Measurements from ENCODE around the gene CCDC187.

DNA sequence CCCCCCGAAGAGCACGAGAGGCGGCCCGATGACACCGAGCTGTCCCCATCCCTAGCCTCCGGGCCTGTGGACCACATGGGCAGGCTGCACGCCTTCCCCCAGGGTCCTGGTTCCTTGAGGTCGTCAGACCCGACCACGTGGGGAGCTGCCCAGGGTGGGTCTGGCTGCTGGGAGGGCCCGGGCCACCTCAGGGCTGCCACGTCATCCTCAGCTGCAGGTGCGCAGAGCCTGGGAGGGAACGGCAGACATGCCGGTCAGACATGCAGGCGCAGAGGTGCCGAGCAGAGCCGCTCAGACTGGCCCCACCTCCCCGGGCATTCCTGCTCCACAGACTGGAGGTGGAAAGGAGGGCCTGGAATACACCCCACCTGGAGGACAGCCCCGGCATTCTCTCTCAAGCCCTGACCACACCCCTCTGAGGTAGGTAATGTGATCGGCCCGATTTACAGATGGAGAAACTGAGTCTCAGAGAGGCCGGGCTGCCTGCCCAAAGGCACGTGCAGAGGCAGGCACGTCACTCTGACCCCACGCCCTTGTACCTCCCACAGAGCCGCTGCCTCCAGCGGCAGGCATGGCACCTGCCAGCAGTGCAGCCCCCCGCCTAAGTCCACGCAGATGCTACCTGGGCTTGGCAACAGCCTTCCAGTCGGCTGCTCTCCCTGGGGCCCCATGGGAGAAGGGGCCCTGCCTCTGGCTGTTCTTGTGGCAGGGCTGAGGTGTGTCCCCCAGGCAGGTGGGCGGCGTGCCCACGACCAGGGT, 649 bp downstream of the CCDC187 start:
- TF ChIP-seq, protein P1, sequence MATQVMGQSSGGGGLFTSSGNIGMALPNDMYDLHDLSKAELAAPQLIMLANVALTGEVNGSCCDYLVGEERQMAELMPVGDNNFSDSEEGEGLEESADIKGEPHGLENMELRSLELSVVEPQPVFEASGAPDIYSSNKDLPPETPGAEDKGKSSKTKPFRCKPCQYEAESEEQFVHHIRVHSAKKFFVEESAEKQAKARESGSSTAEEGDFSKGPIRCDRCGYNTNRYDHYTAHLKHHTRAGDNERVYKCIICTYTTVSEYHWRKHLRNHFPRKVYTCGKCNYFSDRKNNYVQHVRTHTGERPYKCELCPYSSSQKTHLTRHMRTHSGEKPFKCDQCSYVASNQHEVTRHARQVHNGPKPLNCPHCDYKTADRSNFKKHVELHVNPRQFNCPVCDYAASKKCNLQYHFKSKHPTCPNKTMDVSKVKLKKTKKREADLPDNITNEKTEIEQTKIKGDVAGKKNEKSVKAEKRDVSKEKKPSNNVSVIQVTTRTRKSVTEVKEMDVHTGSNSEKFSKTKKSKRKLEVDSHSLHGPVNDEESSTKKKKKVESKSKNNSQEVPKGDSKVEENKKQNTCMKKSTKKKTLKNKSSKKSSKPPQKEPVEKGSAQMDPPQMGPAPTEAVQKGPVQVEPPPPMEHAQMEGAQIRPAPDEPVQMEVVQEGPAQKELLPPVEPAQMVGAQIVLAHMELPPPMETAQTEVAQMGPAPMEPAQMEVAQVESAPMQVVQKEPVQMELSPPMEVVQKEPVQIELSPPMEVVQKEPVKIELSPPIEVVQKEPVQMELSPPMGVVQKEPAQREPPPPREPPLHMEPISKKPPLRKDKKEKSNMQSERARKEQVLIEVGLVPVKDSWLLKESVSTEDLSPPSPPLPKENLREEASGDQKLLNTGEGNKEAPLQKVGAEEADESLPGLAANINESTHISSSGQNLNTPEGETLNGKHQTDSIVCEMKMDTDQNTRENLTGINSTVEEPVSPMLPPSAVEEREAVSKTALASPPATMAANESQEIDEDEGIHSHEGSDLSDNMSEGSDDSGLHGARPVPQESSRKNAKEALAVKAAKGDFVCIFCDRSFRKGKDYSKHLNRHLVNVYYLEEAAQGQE (IDR thresholded peaks at IDR 0.05; ENCODE audit: insufficient read depth in 1 of 2, low read depth in 2 of 2, low read length in 2 of 2) = no peak
- TF ChIP-seq SIN3A (IDR thresholded peaks at IDR 0.05; ENCODE audit: borderline replicate concordance, insufficient read depth, low read length) (no peak), POLR2AphosphoS5 (IDR thresholded peaks at IDR 0.05; ENCODE audit: low read depth, low read length) (no peak), TAF1 (IDR thresholded peaks at IDR 0.05; ENCODE audit: borderline replicate concordance, insufficient read depth, low read length) (no peak), FOXP2 (optimal IDR thresholded peaks at IDR 0.05; ENCODE audit: borderline replicate concordance, extremely low read depth, extremely low read length, insufficient read depth) (no peak)

All from PFSK-1 (cell line).